Endothelial cell of umbilical vein (primary cell): Measurements from ENCODE around the gene SPDYC. TPM values are rescaled to one million over a fixed set of nuclear protein-coding genes. Genes with fewer than 3 reads are reported as not detected.

Experiments
- BruUV-seq: library from RNA; stranded (reverse); fragments of 400-500 nt; replicated peaks from 2 replicates; lab custom pipeline; 2021; lab: Mats Ljungman, UMichigan
- CTCF ChIA-PET: fragments of 300-600, 350-600 bp; sonication (Branson Sonifier 250); formaldehyde crosslinking; loops from one replicate; lab custom pipeline; 2021; ENCODE audit warnings: antibody characterized with exemption, inconsistent platforms; lab: Charles Lee
- POLR2A ChIA-PET: fragments of 300-600, 350-600 bp; sonication (Branson Sonifier 250); formaldehyde crosslinking; loops from one replicate; lab custom pipeline; 2021; ENCODE audit warnings: antibody characterized with exemption, inconsistent platforms; lab: Charles Lee
- DNase-seq: peaks from one replicate; pipeline ENCODE4 v3.0.0-alpha.2; 2011; ENCODE audit warnings: low read depth, low spot score
- FAIRE-seq: peaks from 2 replicates; lab custom pipeline; 2011; peaks lifted over from hg19 to GRCh38; lab: Jason Lieb, UNC
- H2AFZ ChIP-seq: 2 replicates; pipeline ENCODE4 v1.6.0; 2012; ENCODE audit warnings: low read depth, low read length, control low read depth, inconsistent platforms
- H3K27ac ChIP-seq: 2 replicates; pipeline ENCODE4 v1.5.1; 2011; ENCODE audit warnings: low read depth, mild to moderate bottlenecking, control low read depth, low read length, moderate library complexity; ENCODE audit not compliant: insufficient read depth
- H3K27me3 ChIP-seq, 2 experiments: 2 replicates each; pipeline versions ENCODE4 v1.6.0 to v1.6.1; 2011; ENCODE audit warnings: low read length in 2 of 2, mixed read lengths in 1 of 2; ENCODE audit not compliant: control insufficient read depth in 2 of 2, insufficient read depth in 2 of 2
- H3K36me3 ChIP-seq, 2 experiments: 2 replicates in 1 of 2; 3 replicates in 1 of 2; pipeline ENCODE4 v1.5.1; 2011; ENCODE audit warnings: low read length in 2 of 2, mild to moderate bottlenecking in 1 of 2, moderate library complexity in 1 of 2; ENCODE audit not compliant: control insufficient read depth in 2 of 2, insufficient read depth in 2 of 2; ENCODE audit errors: extremely low read depth in 1 of 2
- H3K4me1 ChIP-seq: 3 replicates; pipeline ENCODE4 v1.5.1; 2011; ENCODE audit warnings: mild to moderate bottlenecking, low read length; ENCODE audit not compliant: control insufficient read depth, insufficient read depth; ENCODE audit errors: extremely low read depth
- H3K4me2 ChIP-seq: 2 replicates; pipeline ENCODE4 v1.6.1; 2011; ENCODE audit warnings: low read length, control low read depth, mixed read lengths; ENCODE audit not compliant: insufficient read depth
- H3K4me3 ChIP-seq, 3 experiments: fragments of 200-600 bp in 1 of 3; sonication (generic), shearing (Covaris generic) in 1 of 3; replicated peaks in 1 of 3; 2 replicates each; pipeline ENCODE4 v1.5.1; 2011 to 2016; ENCODE audit warnings: control low read depth in 3 of 3, low read length in 3 of 3, mild to moderate bottlenecking in 2 of 3, inconsistent platforms in 1 of 3, low read depth in 1 of 3, moderate library complexity in 1 of 3; ENCODE audit not compliant: insufficient read depth in 1 of 3
- H3K79me2 ChIP-seq: 2 replicates; pipeline ENCODE4 v1.6.0; 2012; ENCODE audit warnings: low read length, inconsistent platforms; ENCODE audit not compliant: control insufficient read depth, insufficient read depth
- H3K9ac ChIP-seq: replicated peaks from 2 replicates; pipeline ENCODE3; 2011; ENCODE audit warnings: low read length, control low read depth; ENCODE audit not compliant: insufficient read depth; ENCODE audit errors: extremely low read depth
- H3K9me1 ChIP-seq: replicated peaks from 3 replicates; pipeline ENCODE4 v1.6.0; 2011; ENCODE audit warnings: mild to moderate bottlenecking, low read length; ENCODE audit not compliant: control insufficient read depth, insufficient read depth; ENCODE audit errors: extremely low read depth
- H3K9me3 ChIP-seq: replicated peaks from 2 replicates; pipeline ENCODE4 v1.5.1; 2012; ENCODE audit warnings: low read length, inconsistent platforms; ENCODE audit not compliant: control insufficient read depth, insufficient read depth
- H4K20me1 ChIP-seq: replicated peaks from 2 replicates; pipeline ENCODE3; 2011; ENCODE audit warnings: mild to moderate bottlenecking, low read length; ENCODE audit not compliant: control insufficient read depth, insufficient read depth; ENCODE audit errors: extremely low read depth
- EZH2 ChIP-seq: IDR thresholded peaks from 2 replicates; pipeline ENCODE4 v1.6.1; 2012; ENCODE audit warnings: borderline replicate concordance, low read depth, mild to moderate bottlenecking, moderate library complexity, low read length, inconsistent platforms; ENCODE audit not compliant: severe bottlenecking
- FOS ChIP-seq: IDR thresholded peaks from 2 replicates; pipeline ENCODE4 v1.6.1; 2011; ENCODE audit warnings: mild to moderate bottlenecking, low read length, moderate library complexity, borderline replicate concordance; ENCODE audit not compliant: insufficient read depth
- GATA2 ChIP-seq: IDR thresholded peaks from 2 replicates; pipeline ENCODE4 v1.7.0; 2011; ENCODE audit warnings: low read depth, mild to moderate bottlenecking, moderate library complexity, mixed read lengths, low read length; ENCODE audit not compliant: insufficient read length, insufficient read depth
- JUN ChIP-seq: IDR thresholded peaks from 2 replicates; pipeline ENCODE4 v1.6.1; 2011; ENCODE audit warnings: borderline replicate concordance, low read depth; ENCODE audit not compliant: insufficient read length, insufficient read depth
- MYC ChIP-seq: IDR thresholded peaks from one replicate; pipeline ENCODE4 v1.6.1; 2011; ENCODE audit warnings: mild to moderate bottlenecking, low read depth, low read length
- POLR2A ChIP-seq: IDR thresholded peaks from 2 replicates; pipeline ENCODE4 v1.6.1; 2012; ENCODE audit warnings: low read depth, mild to moderate bottlenecking, control low read depth, low read length
- POLR2AphosphoS5 ChIP-seq: IDR thresholded peaks from 2 replicates; pipeline ENCODE4 v1.6.1; 2012; ENCODE audit warnings: low read depth, mild to moderate bottlenecking, control low read depth, low read length, moderate library complexity; ENCODE audit not compliant: insufficient read depth
- dilution Hi-C: fragments of 300-500 bp; cut with MboI; formaldehyde crosslinking; loops from one replicate; pipeline ENCODE4 v1.15.0; 2019; ENCODE audit warnings: low sequenced_read_pairs; ENCODE audit not compliant: extremely low pct_ligation_motif_present
- intact Hi-C: fragments of 100-400 bp; cut with micrococcal nuclease; formaldehyde crosslinking; loops from one replicate; pipeline ENCODE4 v1.10.0; 2022
- polyA plus RNA-seq, 4 experiments: library from polyadenylated mRNA; depleted of rRNA in 3 of 4; stranded (reverse) in 3 of 4; unstranded in 1 of 4; fragments of >200 nt; gene quantifications; 2 replicates each; pipeline versions ENCODE4 v1.2.1 to v1.2.3, GENCODE V29; 2011 to 2012; ENCODE audit warnings: missing spikeins in 1 of 4
- total RNA-seq: library from RNA; stranded (reverse); gene quantifications from 2 replicates; pipeline ENCODE4 v1.2.3, GENCODE V29; 2021
- TF ChIP-seq, protein P1 (sequence below), 2 donors: IDR thresholded peaks; 1 replicate in 1 of 2; 2 replicates in 1 of 2; pipeline ENCODE4 v1.5.1; 2011; ENCODE audit warnings: low read length in 2 of 2, mild to moderate bottlenecking in 2 of 2, moderate library complexity in 2 of 2, control low read depth in 1 of 2, inconsistent platforms in 1 of 2, low read depth in 1 of 2; ENCODE audit not compliant: insufficient read depth in 1 of 2; ENCODE audit errors: extremely low read depth in 1 of 2
- TF ChIP-seq, protein P2 (sequence below): IDR thresholded peaks from 2 replicates; pipeline ENCODE4 v1.6.1; 2011; ENCODE audit not compliant: insufficient read depth, insufficient read length

The SPDYC gene
- total and polyA plus RNA-seq, 2 donors (not counting 3 experiments of a cell fraction or from before 2014, with no cell fraction given), result not detected

DNA sequence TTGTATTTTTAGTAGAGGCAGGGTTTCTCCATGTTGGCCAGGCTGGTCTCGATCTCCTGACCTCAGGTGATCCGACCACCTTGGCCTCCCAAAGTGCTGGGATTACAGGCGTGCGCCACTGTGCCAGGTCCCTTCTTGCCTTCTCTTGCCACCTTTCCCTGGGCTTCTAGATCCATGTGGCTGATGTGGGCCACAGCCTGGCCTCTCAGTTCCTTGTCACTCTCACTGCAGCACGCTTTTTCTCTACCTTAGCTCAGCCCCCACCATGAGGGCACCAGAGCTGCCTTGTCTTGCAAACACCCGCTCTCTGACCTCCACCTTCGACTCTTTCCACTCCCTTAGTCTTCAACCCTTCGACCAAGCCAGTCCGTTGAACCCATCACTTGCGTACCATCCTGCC, 19.2 kb downstream of the SPDYC start:
- Histone ChIP-seq H3K4me3 (no peak overlapping the region), H3K79me2 (no peaks in the 10 kb centered on the region), H3K4me1 (no peaks in the 10 kb centered on the region), H3K4me2 (no peak overlapping the region), H4K20me1 (no peaks in the 10 kb centered on the region), H3K36me3 (peaks cover 8 to 36% of the 10 kb centered on the region in 2 experiments), H3K9me3 (no peaks in the 10 kb centered on the region), H3K9ac (no peak overlapping the region), H3K27me3 (no peaks in the 10 kb centered on the region), H2AFZ (no peak overlapping the region), H3K9me1 (no peaks in the 10 kb centered on the region), H3K27ac (no peak overlapping the region)
- TF ChIP-seq, protein P1, sequence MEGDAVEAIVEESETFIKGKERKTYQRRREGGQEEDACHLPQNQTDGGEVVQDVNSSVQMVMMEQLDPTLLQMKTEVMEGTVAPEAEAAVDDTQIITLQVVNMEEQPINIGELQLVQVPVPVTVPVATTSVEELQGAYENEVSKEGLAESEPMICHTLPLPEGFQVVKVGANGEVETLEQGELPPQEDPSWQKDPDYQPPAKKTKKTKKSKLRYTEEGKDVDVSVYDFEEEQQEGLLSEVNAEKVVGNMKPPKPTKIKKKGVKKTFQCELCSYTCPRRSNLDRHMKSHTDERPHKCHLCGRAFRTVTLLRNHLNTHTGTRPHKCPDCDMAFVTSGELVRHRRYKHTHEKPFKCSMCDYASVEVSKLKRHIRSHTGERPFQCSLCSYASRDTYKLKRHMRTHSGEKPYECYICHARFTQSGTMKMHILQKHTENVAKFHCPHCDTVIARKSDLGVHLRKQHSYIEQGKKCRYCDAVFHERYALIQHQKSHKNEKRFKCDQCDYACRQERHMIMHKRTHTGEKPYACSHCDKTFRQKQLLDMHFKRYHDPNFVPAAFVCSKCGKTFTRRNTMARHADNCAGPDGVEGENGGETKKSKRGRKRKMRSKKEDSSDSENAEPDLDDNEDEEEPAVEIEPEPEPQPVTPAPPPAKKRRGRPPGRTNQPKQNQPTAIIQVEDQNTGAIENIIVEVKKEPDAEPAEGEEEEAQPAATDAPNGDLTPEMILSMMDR (IDR thresholded peaks at IDR 0.05; ENCODE audit: extremely low read depth in 1 of 2, insufficient read depth in 1 of 2, low read depth in 1 of 2, low read length in 2 of 2), result no peak
- TF ChIP-seq POLR2AphosphoS5 (no peak), EZH2 (no peak), GATA2 (no peak), POLR2A (no peak), FOS (no peak), MYC (no peak), JUN (no peak)
- TF ChIP-seq, protein P2, sequence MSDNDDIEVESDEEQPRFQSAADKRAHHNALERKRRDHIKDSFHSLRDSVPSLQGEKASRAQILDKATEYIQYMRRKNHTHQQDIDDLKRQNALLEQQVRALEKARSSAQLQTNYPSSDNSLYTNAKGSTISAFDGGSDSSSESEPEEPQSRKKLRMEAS, result no peak
- no peak for DNase-seq
- BruUV-seq, result no TSS peak
- intact Hi-C loops, result no loop called here
- dilution Hi-C loops, result no loop called here
- ChIA-PET POLR2A (no interaction called here), CTCF (interaction anchor here (1.9 kb wide), 1 partner anchor 16 kb away, joined by 4 read pairs; no protein-coding TSS in a partner anchor)
- no peak for FAIRE-seq
